SK-N-SH (cell line): ENCODE results near the gene PRR11. TPM values are rescaled to one million over a fixed set of nuclear protein-coding genes. Genes with fewer than 3 reads are reported as not detected.

ENCODE experiments used
- CTCF ChIA-PET: fragments of 300-600, 350-600 bp; formaldehyde crosslinking; extraction: SDS; loops from one replicate; lab custom pipeline; 2021; lab: Yijun Ruan, JAX
- POLR2A ChIA-PET: fragments of 350-600 bp; sonication (Branson Sonifier 250); formaldehyde crosslinking; extraction: SDS; loops from one replicate; lab custom pipeline; 2020; ENCODE audit warnings: antibody characterized with exemption, inconsistent platforms; lab: Yijun Ruan, JAX
- DNase-seq: peaks from one replicate; pipeline ENCODE4 v3.0.0; 2012
- H2AFZ ChIP-seq: fragments of 200-600 bp; sonication (generic); 2 replicates; pipeline ENCODE4 v1.8.1; 2016; ENCODE audit warnings: antibody characterized with exemption, mild to moderate bottlenecking, low read depth
- H3F3A ChIP-seq: fragments of 200-600 bp; sonication (generic); replicated peaks from 2 replicates; pipeline ENCODE3; 2016; ENCODE audit warnings: antibody characterized with exemption, mild to moderate bottlenecking; ENCODE audit not compliant: insufficient read depth
- H3K27ac ChIP-seq, 2 experiments: fragments of 200-500 bp in 1 of 2; fragments of 200-600 bp in 1 of 2; sonication (Bioruptor generic) in 1 of 2; sonication (generic), shearing (Covaris generic) in 1 of 2; 2 replicates each; pipeline versions ENCODE4 v1.5.1 to v1.6.1; 2014 to 2016; ENCODE audit warnings: low read depth in 2 of 2, inconsistent platforms in 1 of 2, low read length in 1 of 2, mild to moderate bottlenecking in 1 of 2, mixed read lengths in 1 of 2
- H3K27me3 ChIP-seq: fragments of 200-600 bp; sonication (generic), shearing (Covaris generic); 2 replicates; pipeline ENCODE4 v1.6.1; 2016; ENCODE audit warnings: mixed run types; ENCODE audit not compliant: insufficient read depth
- H3K36me3 ChIP-seq, 2 experiments: fragments of 200-500 bp in 1 of 2; fragments of 200-600 bp in 1 of 2; sonication (Bioruptor generic) in 1 of 2; sonication (generic) in 1 of 2; replicated peaks in 1 of 2; 2 replicates each; pipeline versions ENCODE3 to v1.5.1; 2014 to 2016; ENCODE audit warnings: low read length in 1 of 2, mild to moderate bottlenecking in 1 of 2; ENCODE audit not compliant: insufficient read depth in 2 of 2, control insufficient read depth in 1 of 2
- H3K4me1 ChIP-seq, 2 experiments: fragments of 200-500 bp in 1 of 2; fragments of 200-600 bp in 1 of 2; sonication (Bioruptor generic) in 1 of 2; sonication (generic), shearing (Covaris generic) in 1 of 2; 2 replicates each; pipeline versions ENCODE4 v1.5.1 to v1.6.1; 2014 to 2016; ENCODE audit warnings: low read depth in 1 of 2, low read length in 1 of 2, mixed run types in 1 of 2; ENCODE audit not compliant: insufficient read depth in 2 of 2, control insufficient read depth in 1 of 2
- H3K4me2 ChIP-seq: fragments of 200-600 bp; sonication (generic), shearing (Covaris generic); 2 replicates; pipeline ENCODE4 v1.6.1; 2017; ENCODE audit warnings: mixed run types
- H3K4me3 ChIP-seq, 2 experiments: fragments of 200-500 bp in 1 of 2; fragments of 200-600 bp in 1 of 2; sonication (Bioruptor generic) in 1 of 2; sonication (generic), shearing (Covaris generic) in 1 of 2; 2 replicates each; pipeline versions ENCODE4 v1.5.1 to v1.8.1; 2014 to 2016; ENCODE audit warnings: low read depth in 2 of 2, inconsistent platforms in 1 of 2, low read length in 1 of 2, mild to moderate bottlenecking in 1 of 2, mixed read lengths in 1 of 2, moderate library complexity in 1 of 2
- H3K79me2 ChIP-seq: fragments of 200-600 bp; sonication (generic); 2 replicates; pipeline ENCODE4 v1.8.1; 2017; ENCODE audit warnings: mild to moderate bottlenecking; ENCODE audit not compliant: insufficient read depth
- H3K9ac ChIP-seq: fragments of 200-600 bp; sonication (generic); 2 replicates; pipeline ENCODE4 v1.6.1; 2017; ENCODE audit warnings: mixed run types
- H3K9me2 ChIP-seq: fragments of 200-600 bp; sonication (generic); 2 replicates; pipeline ENCODE4 v1.6.1; 2017; ENCODE audit warnings: mixed run types
- H3K9me3 ChIP-seq: fragments of 200-600 bp; sonication (generic); 2 replicates; pipeline ENCODE4 v1.6.1; 2017; ENCODE audit warnings: mixed run types, mild to moderate bottlenecking, moderate library complexity
- H4K20me1 ChIP-seq: fragments of 200-600 bp; sonication (generic); 2 replicates; pipeline ENCODE4 v1.6.1; 2017; ENCODE audit warnings: mild to moderate bottlenecking, mixed run types; ENCODE audit not compliant: insufficient read depth
- ELF1 ChIP-seq: IDR thresholded peaks from 2 replicates; pipeline ENCODE4 v1.4.0; 2012
- EP300 ChIP-seq, 2 experiments: IDR thresholded peaks; 2 replicates each; pipeline versions ENCODE4 v1.4.0 to v1.6.1; 2012; ENCODE audit warnings: borderline replicate concordance in 1 of 2, low read depth in 1 of 2, low read length in 1 of 2
- EZH2phosphoT487 ChIP-seq: fragments of 200-600 bp; sonication (generic); IDR thresholded peaks from 2 replicates; pipeline ENCODE4 v1.6.1; 2017; ENCODE audit warnings: low read depth, mixed run types, mild to moderate bottlenecking, antibody characterized with exemption, moderate library complexity, borderline replicate concordance
- FOSL2 ChIP-seq: IDR thresholded peaks from 2 replicates; pipeline ENCODE4 v1.4.0; 2012; ENCODE audit warnings: low read depth, mild to moderate bottlenecking, moderate library complexity, borderline replicate concordance
- GABPA ChIP-seq: IDR thresholded peaks from 2 replicates; pipeline ENCODE4 v1.4.0; 2012; ENCODE audit warnings: low read depth, mild to moderate bottlenecking
- GATA2 ChIP-seq: sonication (generic); formaldehyde crosslinking; IDR thresholded peaks from 2 replicates; pipeline ENCODE4 v1.5.0; 2020; ENCODE audit warnings: mild to moderate bottlenecking, missing genetic modification reagents
- JUND ChIP-seq: IDR thresholded peaks from 2 replicates; pipeline ENCODE4 v1.4.0; 2012
- MEF2A ChIP-seq: IDR thresholded peaks from 2 replicates; pipeline ENCODE4 v1.4.0; 2012; ENCODE audit warnings: low read depth, borderline replicate concordance
- NFIC ChIP-seq: IDR thresholded peaks from 2 replicates; pipeline ENCODE4 v1.4.0; 2012; ENCODE audit warnings: borderline replicate concordance
- NRF1 ChIP-seq: IDR thresholded peaks from 2 replicates; pipeline ENCODE4 v1.6.1; 2012; ENCODE audit warnings: low read depth, mild to moderate bottlenecking, low read length
- RAD21 ChIP-seq: IDR thresholded peaks from 2 replicates; pipeline ENCODE4 v1.6.1; 2012; ENCODE audit warnings: mild to moderate bottlenecking, low read length
- RCOR1 ChIP-seq: fragments of 150-350 bp; IDR thresholded peaks from 2 replicates; pipeline ENCODE4 v1.6.1; 2017; ENCODE audit warnings: antibody characterized with exemption, low read length
- RFX5 ChIP-seq: IDR thresholded peaks from 2 replicates; pipeline ENCODE4 v1.6.1; 2012; ENCODE audit warnings: mild to moderate bottlenecking, improper control_type of control experiment, low read length
- SMC3 ChIP-seq: IDR thresholded peaks from 2 replicates; pipeline ENCODE4 v1.6.1; 2012; ENCODE audit warnings: low read depth, low read length, improper control_type of control experiment
- TCF12 ChIP-seq: IDR thresholded peaks from 2 replicates; pipeline ENCODE4 v1.4.0; 2012
- YY1 ChIP-seq: IDR thresholded peaks from 2 replicates; pipeline ENCODE4 v1.4.0; 2012; ENCODE audit warnings: low read depth, mild to moderate bottlenecking
- polyA plus RNA-seq, 3 experiments: library from polyadenylated mRNA; depleted of rRNA; stranded (reverse); fragments of >200 nt; gene quantifications; 2 replicates each; pipeline ENCODE4 v1.2.3, GENCODE V29; 2012
- TF ChIP-seq, protein P1 (sequence below): IDR thresholded peaks from 2 replicates; pipeline ENCODE4 v1.6.1; 2012; ENCODE audit warnings: mild to moderate bottlenecking, low read depth, low read length, moderate library complexity
- TF ChIP-seq, protein P2 (sequence below): IDR thresholded peaks from 2 replicates; pipeline ENCODE4 v1.4.0; 2012; ENCODE audit warnings: low read depth, borderline replicate concordance

The PRR11 gene
- polyA plus RNA-seq, 1 of the 3 experiments (the other 2 are of a cell fraction): 25.8 TPM

DNA sequence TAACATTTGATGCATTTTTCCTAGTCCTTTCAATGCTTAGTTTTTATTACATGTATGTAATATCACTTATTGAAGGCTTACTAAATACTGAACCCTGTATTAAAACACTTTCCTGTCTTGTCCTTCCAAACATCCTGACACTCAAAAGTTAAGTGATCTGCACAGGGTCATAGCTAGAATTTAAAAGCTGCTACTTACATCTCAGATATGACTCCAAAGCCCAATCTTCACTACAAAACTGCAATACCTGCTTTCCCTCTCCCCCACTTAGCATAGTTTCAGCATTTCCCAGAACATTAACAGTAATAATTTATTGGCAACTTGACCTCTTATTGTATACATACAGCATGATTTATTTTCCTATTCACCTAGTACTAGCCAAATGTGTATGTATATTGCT is 44.6 kb upstream of the PRR11 start:
- Histone ChIP-seq H3K79me2 (peaks cover 49% of the 10 kb centered on the region), H2AFZ (no peak overlapping the region), H3K9ac (no peak overlapping the region), H3K4me2 (no peak overlapping the region), H3K9me3 (no peaks in the 10 kb centered on the region), H3K4me1 (peaks cover 0 to 3% of the 10 kb centered on the region in 2 experiments; a peak in 2 of 4 replicates), H4K20me1 (no peaks in the 10 kb centered on the region), H3K9me2 (no peaks in the 10 kb centered on the region), H3K4me3 (no peak overlapping the region), H3K36me3 (peaks cover 20 to 33% of the 10 kb centered on the region in 2 experiments), H3F3A (peaks cover 7% of the 10 kb centered on the region), H3K27ac (no peak overlapping the region), H3K27me3 (no peaks in the 10 kb centered on the region)
- no peak for TF ChIP-seq ELF1
- TF ChIP-seq GATA2 (CRISPR knock-in tag): no peak
- no peak for TF ChIP-seq FOSL2
- no peak for TF ChIP-seq RAD21
- TF ChIP-seq NFIC: no peak
- TF ChIP-seq, protein P1, sequence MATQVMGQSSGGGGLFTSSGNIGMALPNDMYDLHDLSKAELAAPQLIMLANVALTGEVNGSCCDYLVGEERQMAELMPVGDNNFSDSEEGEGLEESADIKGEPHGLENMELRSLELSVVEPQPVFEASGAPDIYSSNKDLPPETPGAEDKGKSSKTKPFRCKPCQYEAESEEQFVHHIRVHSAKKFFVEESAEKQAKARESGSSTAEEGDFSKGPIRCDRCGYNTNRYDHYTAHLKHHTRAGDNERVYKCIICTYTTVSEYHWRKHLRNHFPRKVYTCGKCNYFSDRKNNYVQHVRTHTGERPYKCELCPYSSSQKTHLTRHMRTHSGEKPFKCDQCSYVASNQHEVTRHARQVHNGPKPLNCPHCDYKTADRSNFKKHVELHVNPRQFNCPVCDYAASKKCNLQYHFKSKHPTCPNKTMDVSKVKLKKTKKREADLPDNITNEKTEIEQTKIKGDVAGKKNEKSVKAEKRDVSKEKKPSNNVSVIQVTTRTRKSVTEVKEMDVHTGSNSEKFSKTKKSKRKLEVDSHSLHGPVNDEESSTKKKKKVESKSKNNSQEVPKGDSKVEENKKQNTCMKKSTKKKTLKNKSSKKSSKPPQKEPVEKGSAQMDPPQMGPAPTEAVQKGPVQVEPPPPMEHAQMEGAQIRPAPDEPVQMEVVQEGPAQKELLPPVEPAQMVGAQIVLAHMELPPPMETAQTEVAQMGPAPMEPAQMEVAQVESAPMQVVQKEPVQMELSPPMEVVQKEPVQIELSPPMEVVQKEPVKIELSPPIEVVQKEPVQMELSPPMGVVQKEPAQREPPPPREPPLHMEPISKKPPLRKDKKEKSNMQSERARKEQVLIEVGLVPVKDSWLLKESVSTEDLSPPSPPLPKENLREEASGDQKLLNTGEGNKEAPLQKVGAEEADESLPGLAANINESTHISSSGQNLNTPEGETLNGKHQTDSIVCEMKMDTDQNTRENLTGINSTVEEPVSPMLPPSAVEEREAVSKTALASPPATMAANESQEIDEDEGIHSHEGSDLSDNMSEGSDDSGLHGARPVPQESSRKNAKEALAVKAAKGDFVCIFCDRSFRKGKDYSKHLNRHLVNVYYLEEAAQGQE: no peak
- no peak for TF ChIP-seq JUND
- TF ChIP-seq RCOR1: no peak
- TF ChIP-seq MEF2A: no peak
- no peak for TF ChIP-seq TCF12
- no peak for TF ChIP-seq GABPA
- no peak for TF ChIP-seq RFX5
- TF ChIP-seq EP300 (IDR thresholded peaks at IDR 0.05; ENCODE audit: borderline replicate concordance in 1 of 2, low read depth in 1 of 2, low read length in 1 of 2): no peak
- no peak for TF ChIP-seq EZH2phosphoT487
- TF ChIP-seq, protein P2, sequence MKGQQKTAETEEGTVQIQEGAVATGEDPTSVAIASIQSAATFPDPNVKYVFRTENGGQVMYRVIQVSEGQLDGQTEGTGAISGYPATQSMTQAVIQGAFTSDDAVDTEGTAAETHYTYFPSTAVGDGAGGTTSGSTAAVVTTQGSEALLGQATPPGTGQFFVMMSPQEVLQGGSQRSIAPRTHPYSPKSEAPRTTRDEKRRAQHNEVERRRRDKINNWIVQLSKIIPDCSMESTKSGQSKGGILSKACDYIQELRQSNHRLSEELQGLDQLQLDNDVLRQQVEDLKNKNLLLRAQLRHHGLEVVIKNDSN: no peak
- TF ChIP-seq NRF1: no peak
- TF ChIP-seq SMC3: no peak
- no peak for TF ChIP-seq YY1
- ChIA-PET POLR2A (no interaction called here), CTCF (interaction anchor here (2.0 kb wide), 1 partner anchor 14 kb away, joined by 4 read pairs; no protein-coding TSS in a partner anchor)
- no peak for DNase-seq
